Mucosa of stomach (tissue), 1 donor: ENCODE results near the gene CCHCR1.
A peak's percentile ranks its signal among the peaks of the same experiment; 100 is the strongest.
"Not testable (repeated sequence)": the region's sequence is repeated elsewhere in the genome, so short reads cannot be mapped to it uniquely, and the experiment has no call there.

Source experiments
- H3K27me3 ChIP-seq: one replicate; pipeline ENCODE4 v1.7.0; 2013; ENCODE audit warnings: mild to moderate bottlenecking, low read length; ENCODE audit not compliant: control insufficient read depth, insufficient read depth
- H3K36me3 ChIP-seq: one replicate; pipeline ENCODE4 v1.7.0; 2013; ENCODE audit warnings: low read length; ENCODE audit not compliant: control insufficient read depth, insufficient read depth
- H3K4me1 ChIP-seq: one replicate; pipeline ENCODE4 v1.7.0; 2013; ENCODE audit warnings: mild to moderate bottlenecking, low read length; ENCODE audit not compliant: control insufficient read depth, insufficient read depth
- H3K4me3 ChIP-seq: one replicate; pipeline ENCODE4 v1.7.0; 2013; ENCODE audit warnings: low read length
- H3K9ac ChIP-seq: one replicate; pipeline ENCODE4 v1.7.0; 2013; ENCODE audit warnings: mild to moderate bottlenecking, low read length, moderate library complexity
- H3K9me3 ChIP-seq: one replicate; pipeline ENCODE4 v1.7.0; 2013; ENCODE audit warnings: mild to moderate bottlenecking, low read length, moderate library complexity; ENCODE audit not compliant: control insufficient read depth
- donor health status: Pancreatic carcinoma.

CCHCR1 gene

GRCh38 chr6:31179042-31179386, 21.4 kb upstream of the CCHCR1 start:
- Histone ChIP-seq H3K9ac (peak overlapping the region; percentile 7), H3K36me3 (no peaks in the 10 kb centered on the region), H3K4me1 (peaks cover 24% of the 10 kb centered on the region), H3K4me3 (peak overlapping the region; percentile 4), H3K27me3 (no peaks in the 10 kb centered on the region), H3K9me3 (no peaks in the 10 kb centered on the region)

- Histone ChIP-seq H3K4me3 (peak overlapping the region; percentile 4), H3K9ac (peak overlapping the region; percentile 7), H3K9me3 (no peaks in the 10 kb centered on the region), H3K27me3 (no peaks in the 10 kb centered on the region), H3K36me3 (no peaks in the 10 kb centered on the region), H3K4me1 (peaks cover 24% of the 10 kb centered on the region)
Observed at GRCh38 chr6:31178143-31179041, 20.8 kb upstream of the CCHCR1 start.

GRCh38 chr6:31175971-31176370, 18.4 kb upstream of the CCHCR1 start:
- no peak overlapping the region for H3K4me3 ChIP-seq
- H3K9ac ChIP-seq = no peak overlapping the region
- no peaks in the 10 kb centered on the region for H3K36me3 ChIP-seq
- no peaks in the 10 kb centered on the region for H3K9me3 ChIP-seq
- peaks cover 27% of the 10 kb centered on the region for H3K4me1 ChIP-seq
- no peaks in the 10 kb centered on the region for H3K27me3 ChIP-seq

GRCh38 chr6:31174378-31174777, 16.8 kb upstream of the CCHCR1 start:
- no peak overlapping the region for H3K4me3 ChIP-seq
- no peak overlapping the region for H3K9ac ChIP-seq
- H3K4me1 ChIP-seq = peaks cover 27% of the 10 kb centered on the region
- no peaks in the 10 kb centered on the region for H3K9me3 ChIP-seq
- no peaks in the 10 kb centered on the region for H3K27me3 ChIP-seq
- no peaks in the 10 kb centered on the region for H3K36me3 ChIP-seq

- Histone ChIP-seq H3K9me3 (no peaks in the 10 kb centered on the region), H3K4me1 (peaks cover 21% of the 10 kb centered on the region), H3K27me3 (no peaks in the 10 kb centered on the region), H3K9ac (no peak overlapping the region), H3K4me3 (no peak overlapping the region), H3K36me3 (no peaks in the 10 kb centered on the region)
Observed at GRCh38 chr6:31173406-31173805, 15.8 kb upstream of the CCHCR1 start.

GRCh38 chr6:31172973-31173384, 15.4 kb upstream of the CCHCR1 start:
- no peaks in the 10 kb centered on the region for H3K27me3 ChIP-seq
- H3K9ac ChIP-seq = no peak overlapping the region
- peaks cover 19% of the 10 kb centered on the region for H3K4me1 ChIP-seq
- H3K36me3 ChIP-seq = no peaks in the 10 kb centered on the region
- H3K4me3 ChIP-seq = no peak overlapping the region
- H3K9me3 ChIP-seq = no peaks in the 10 kb centered on the region

- Histone ChIP-seq H3K4me3 (no peak overlapping the region), H3K9me3 (no peaks in the 10 kb centered on the region), H3K9ac (no peak overlapping the region), H3K36me3 (no peaks in the 10 kb centered on the region), H3K4me1 (peaks cover 19% of the 10 kb centered on the region), H3K27me3 (no peaks in the 10 kb centered on the region)
Observed at GRCh38 chr6:31171931-31172905, 14.6 kb upstream of the CCHCR1 start.

GRCh38 chr6:31170987-31171671, 13.5 kb upstream of the CCHCR1 start:
- Histone ChIP-seq H3K36me3 (no peaks in the 10 kb centered on the region), H3K4me3 (no peak overlapping the region), H3K9ac (no peak overlapping the region), H3K9me3 (no peaks in the 10 kb centered on the region), H3K27me3 (no peaks in the 10 kb centered on the region), H3K4me1 (peaks cover 19% of the 10 kb centered on the region)

GRCh38 chr6:31170600-31170881, 12.9 kb upstream of the CCHCR1 start, which contains the start of gene POU5F1:
TSS of gene POU5F1 (minus strand) at chr6:31170682. CDS start at chr6:31170620, 62 bp downstream.
- Histone ChIP-seq H3K27me3 (no peaks in the 10 kb centered on the region), H3K4me1 (peaks cover 19% of the 10 kb centered on the region)

GRCh38 chr6:31169858-31170599, 12.4 kb upstream of the CCHCR1 start:
- not testable (repeated sequence) for H3K27me3 ChIP-seq, H3K4me3 ChIP-seq, H3K9me3 ChIP-seq, H3K36me3 ChIP-seq
- Histone ChIP-seq H3K9ac (peak overlapping the region; percentile 39), H3K4me1 (peaks cover 19% of the 10 kb centered on the region)

More at GRCh38 chr6:31170600-31170881, 12.9 kb upstream of the CCHCR1 start, which contains the start of gene POU5F1:
- Histone ChIP-seq H3K9ac (peak within 1 kb of the TSS; percentile 39), H3K36me3 (no peaks in the 10 kb centered on the region), H3K4me3 (no peak within 1 kb of the TSS), H3K9me3 (no peaks in the 10 kb centered on the region)

- Histone ChIP-seq H3K4me3 (no peak overlapping the region), H3K9me3 (no peaks in the 10 kb centered on the region), H3K9ac (peak overlapping the region; percentile 39), H3K27me3 (no peaks in the 10 kb centered on the region), H3K4me1 (peaks cover 19% of the 10 kb centered on the region), H3K36me3 (no peaks in the 10 kb centered on the region)
Observed at GRCh38 chr6:31169123-31169857, 11.7 kb upstream of the CCHCR1 start.
